H9 (cell line): Measurements from ENCODE around the gene HIC1. TPM values are rescaled to one million over a fixed set of nuclear protein-coding genes. Genes with fewer than 3 reads are reported as not detected.

Source experiments
- DNase-seq: peaks from one replicate; pipeline ENCODE4 v3.0.0-alpha.2; 2017
- H2AFZ ChIP-seq: one replicate; pipeline ENCODE4 v1.6.1; 2013; ENCODE audit warnings: mild to moderate bottlenecking, low read length, control low read depth, moderate library complexity
- H2AK5ac ChIP-seq: 2 replicates; pipeline ENCODE4 v1.6.1; 2013; ENCODE audit warnings: low read length, control low read depth, mixed read lengths; ENCODE audit not compliant: insufficient read length
- H2BK120ac ChIP-seq: one replicate; pipeline ENCODE4 v1.6.1; 2013; ENCODE audit warnings: low read depth, mild to moderate bottlenecking, low read length, control low read depth, inconsistent platforms; ENCODE audit not compliant: poor library complexity, severe bottlenecking
- H2BK12ac ChIP-seq: 2 replicates; pipeline ENCODE4 v1.6.1; 2013; ENCODE audit warnings: low read length, control low read depth, mixed read lengths, low read depth; ENCODE audit not compliant: insufficient read length
- H2BK15ac ChIP-seq: 2 replicates; pipeline ENCODE4 v1.6.1; 2013; ENCODE audit warnings: low read depth, low read length, control low read depth
- H2BK20ac ChIP-seq: one replicate; pipeline ENCODE4 v1.6.1; 2013; ENCODE audit warnings: low read depth, mild to moderate bottlenecking, low read length, control low read depth, inconsistent platforms; ENCODE audit not compliant: poor library complexity, severe bottlenecking
- H2BK5ac ChIP-seq: 2 replicates; pipeline ENCODE4 v1.6.1; 2013; ENCODE audit warnings: low read length, control low read depth, mixed read lengths; ENCODE audit not compliant: insufficient read length
- H3K14ac ChIP-seq: 2 replicates; pipeline ENCODE4 v1.6.1; 2013; ENCODE audit warnings: low read length, control low read depth; ENCODE audit not compliant: insufficient read depth
- H3K18ac ChIP-seq: 2 replicates; pipeline ENCODE4 v1.6.1; 2013; ENCODE audit warnings: low read depth, mild to moderate bottlenecking, mixed read lengths, low read length, control low read depth; ENCODE audit not compliant: insufficient read length
- H3K23ac ChIP-seq: 2 replicates; pipeline ENCODE4 v1.6.1; 2013; ENCODE audit warnings: low read length, control low read depth, mixed read lengths, low read depth; ENCODE audit not compliant: insufficient read length
- H3K23me2 ChIP-seq: 2 replicates; pipeline ENCODE4 v1.6.1; 2013; ENCODE audit warnings: low read depth, mild to moderate bottlenecking, mixed read lengths, low read length, control low read depth; ENCODE audit not compliant: insufficient read length, poor library complexity, severe bottlenecking
- H3K27ac ChIP-seq: 2 replicates; pipeline ENCODE4 v1.5.1; 2013; ENCODE audit warnings: low read length, control low read depth, mixed read lengths, low read depth; ENCODE audit not compliant: insufficient read length
- H3K27me3 ChIP-seq: 2 replicates; pipeline ENCODE4 v1.6.1; 2013; ENCODE audit warnings: low read length, control low read depth, inconsistent platforms; ENCODE audit not compliant: insufficient read depth
- H3K4ac ChIP-seq: 2 replicates; pipeline ENCODE4 v1.6.1; 2013; ENCODE audit warnings: low read depth, mild to moderate bottlenecking, control low read depth, inconsistent platforms, low read length, moderate library complexity
- H3K4me1 ChIP-seq: 2 replicates; pipeline ENCODE4 v1.6.1; 2013; ENCODE audit warnings: low read length, control low read depth, inconsistent platforms; ENCODE audit not compliant: insufficient read depth
- H3K4me2 ChIP-seq: 2 replicates; pipeline ENCODE4 v1.6.1; 2013; ENCODE audit warnings: low read length, control low read depth, mixed read lengths; ENCODE audit not compliant: insufficient read length, insufficient read depth
- H3K56ac ChIP-seq: 2 replicates; pipeline ENCODE4 v1.6.1; 2013; ENCODE audit warnings: low read depth, mild to moderate bottlenecking, mixed read lengths, low read length, control low read depth; ENCODE audit not compliant: insufficient read length
- H3K79me1 ChIP-seq: 2 replicates; pipeline ENCODE4 v1.6.1; 2013; ENCODE audit warnings: low read depth, mild to moderate bottlenecking, moderate library complexity, low read length, control low read depth, inconsistent platforms; ENCODE audit not compliant: insufficient read depth, poor library complexity, severe bottlenecking
- H3K79me2 ChIP-seq: 2 replicates; pipeline ENCODE4 v1.6.1; 2013; ENCODE audit warnings: low read length, control low read depth, inconsistent platforms; ENCODE audit not compliant: insufficient read depth
- H3K9ac ChIP-seq: 2 replicates; pipeline ENCODE4 v1.6.1; 2013; ENCODE audit warnings: low read length, control low read depth, mixed read lengths; ENCODE audit not compliant: insufficient read length; ENCODE audit errors: extremely low read depth
- H3K9me3 ChIP-seq: one replicate; pipeline ENCODE4 v1.6.1; 2013; ENCODE audit warnings: low read depth, low read length, inconsistent platforms; ENCODE audit not compliant: control insufficient read depth
- H3T11ph ChIP-seq: one replicate; pipeline ENCODE4 v1.6.1; 2013; ENCODE audit warnings: mild to moderate bottlenecking, low read length, control low read depth, inconsistent platforms
- H4K20me1 ChIP-seq: one replicate; pipeline ENCODE4 v1.6.1; 2013; ENCODE audit not compliant: control insufficient read depth, insufficient read length, insufficient read depth
- H4K5ac ChIP-seq: 2 replicates; pipeline ENCODE4 v1.6.1; 2013; ENCODE audit warnings: low read depth, mild to moderate bottlenecking, mixed read lengths, low read length, control low read depth; ENCODE audit not compliant: insufficient read length
- H4K8ac ChIP-seq: replicated peaks from 2 replicates; pipeline ENCODE4 v1.6.1; 2013; ENCODE audit warnings: low read length, control low read depth, mixed read lengths, low read depth; ENCODE audit not compliant: insufficient read length
- H4K91ac ChIP-seq: 2 replicates; pipeline ENCODE4 v1.6.1; 2013; ENCODE audit warnings: low read depth, mild to moderate bottlenecking, moderate library complexity, mixed read lengths, low read length, control low read depth; ENCODE audit not compliant: insufficient read length
- H3K27ac Mint-ChIP-seq, 3 experiments: 2 replicates in 2 of 3; 3 replicates in 1 of 3; pipeline ENCODE4 v1.8.0; 2020 to 2021; ENCODE audit warnings: mixed read lengths in 3 of 3, mild to moderate bottlenecking in 1 of 3, moderate library complexity in 1 of 3
- H3K27me3 Mint-ChIP-seq: 2 replicates; pipeline ENCODE4 v1.8.0; 2021; ENCODE audit warnings: low read depth, mild to moderate bottlenecking, moderate library complexity, mixed read lengths
- H3K36me3 Mint-ChIP-seq, 3 experiments: 2 replicates in 2 of 3; 3 replicates in 1 of 3; pipeline ENCODE4 v1.8.0; 2020 to 2021; ENCODE audit warnings: low read depth in 3 of 3, mixed read lengths in 3 of 3; ENCODE audit not compliant: insufficient read depth in 1 of 3
- H3K4me1 Mint-ChIP-seq, 2 experiments: 2 replicates each; pipeline ENCODE4 v1.8.0; 2020; ENCODE audit warnings: mixed read lengths in 2 of 2
- H3K4me3 Mint-ChIP-seq, 2 experiments: 2 replicates in 1 of 2; 3 replicates in 1 of 2; pipeline ENCODE4 v1.8.0; 2020 to 2021; ENCODE audit warnings: mild to moderate bottlenecking in 2 of 2, mixed read lengths in 2 of 2, moderate library complexity in 1 of 2
- H3K9me3 Mint-ChIP-seq, 2 experiments: 2 replicates in 1 of 2; 3 replicates in 1 of 2; pipeline ENCODE4 v1.8.0; 2020; ENCODE audit warnings: mild to moderate bottlenecking in 2 of 2, mixed read lengths in 2 of 2, moderate library complexity in 1 of 2
- WGBS: extraction: QIAGEN DNeasy Blood & Tissue Kit; methylation state at CpG from one replicate; pipeline ENCODE4 v1.1.7; 2013; ENCODE audit warnings: missing lambda C conversion rate, low lambda C conversion rate, mixed read lengths; ENCODE audit not compliant: insufficient read length; ENCODE audit errors: extremely low coverage; 5-methylcytosine and 5-hydroxymethylcytosine counted together
- total RNA-seq: library from RNA; stranded (reverse); gene quantifications from 2 replicates; pipeline ENCODE4 v1.2.1, GENCODE V29; 2021
- TF ChIP-seq, protein P1 (sequence below): fragments of 200-600 bp; sonication (generic); conservative IDR thresholded peaks from 3 replicates; pipeline ENCODE4 v1.8.0; 2021; ENCODE audit warnings: antibody characterized with exemption, mild to moderate bottlenecking

HIC1 gene
- total RNA-seq, 1 experiment from 2014 or later, result 1.8 TPM

DNA sequence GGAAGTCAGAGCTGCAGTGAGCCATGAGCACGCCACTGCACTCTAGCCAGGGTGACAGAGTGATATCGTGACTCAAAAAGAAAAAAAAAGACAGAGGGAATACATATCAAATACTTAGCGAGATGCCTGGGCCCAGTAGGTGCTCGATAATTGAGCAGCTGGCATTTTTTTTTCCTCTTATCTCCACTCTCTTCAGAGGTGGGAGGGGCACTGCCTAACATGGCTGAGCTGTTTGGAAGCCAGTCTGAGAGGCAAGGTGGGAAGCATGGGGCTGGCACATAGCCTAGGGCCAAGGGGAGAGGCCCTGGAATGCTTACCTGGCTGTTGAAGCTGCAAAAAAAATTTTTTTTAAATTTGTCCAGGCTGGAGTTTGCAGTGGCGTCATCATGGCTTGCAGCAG, 38.4 kb downstream of the HIC1 start:
- H2BK120ac ChIP-seq, result no peak overlapping the region
- H4K8ac ChIP-seq, result no peak overlapping the region
- no peak overlapping the region for H2AK5ac ChIP-seq
- no peak overlapping the region for H2BK20ac ChIP-seq
- H3K9ac ChIP-seq, result no peak overlapping the region
- H3T11ph ChIP-seq, result no peak overlapping the region
- no peak for DNase-seq
- H2BK15ac ChIP-seq, result no peak overlapping the region
- no peak overlapping the region for H3K4ac ChIP-seq
- peaks cover 6% of the 10 kb centered on the region; the same call in 1 of the 2 replicates for H3K4me1 ChIP-seq
- H4K5ac ChIP-seq, result no peak overlapping the region
- no peak overlapping the region for H3K56ac ChIP-seq
- no peak overlapping the region for H3K14ac ChIP-seq
- no peak overlapping the region for H2BK12ac ChIP-seq
- Mint-ChIP-seq H3K36me3 (peaks cover 0 to 2% (median 0%) of the 10 kb centered on the region in 3 experiments; a peak in 1 of 7 replicates), H3K27ac (peak overlapping the region in 2 of 3 experiments; percentile 50 to 83; a peak in 3 of 7 replicates), H3K27me3 (no peaks in the 10 kb centered on the region), H3K9me3 (no peaks in the 10 kb centered on the region; a peak in 1 of 5 replicates), H3K4me1 (peaks cover 33 to 40% of the 10 kb centered on the region in 2 experiments), H3K4me3 (no peak overlapping the region)
- H2AFZ ChIP-seq, result no peak overlapping the region
- H3K27ac ChIP-seq, result no peak overlapping the region
- no peaks in the 10 kb centered on the region for H3K79me2 ChIP-seq
- H3K4me2 ChIP-seq, result no peak overlapping the region
- H3K9me3 ChIP-seq, result no peaks in the 10 kb centered on the region
- no peak overlapping the region for H2BK5ac ChIP-seq
- no peaks in the 10 kb centered on the region for H4K20me1 ChIP-seq
- no peak overlapping the region for H3K23ac ChIP-seq
- H3K18ac ChIP-seq, result no peak overlapping the region
- WGBS, result no CpG with 5 or more reads among the region's 5 CpGs
- no peaks in the 10 kb centered on the region for H3K27me3 ChIP-seq
- H3K79me1 ChIP-seq, result no peaks in the 10 kb centered on the region
- no peak overlapping the region for H4K91ac ChIP-seq
- TF ChIP-seq, protein P1, sequence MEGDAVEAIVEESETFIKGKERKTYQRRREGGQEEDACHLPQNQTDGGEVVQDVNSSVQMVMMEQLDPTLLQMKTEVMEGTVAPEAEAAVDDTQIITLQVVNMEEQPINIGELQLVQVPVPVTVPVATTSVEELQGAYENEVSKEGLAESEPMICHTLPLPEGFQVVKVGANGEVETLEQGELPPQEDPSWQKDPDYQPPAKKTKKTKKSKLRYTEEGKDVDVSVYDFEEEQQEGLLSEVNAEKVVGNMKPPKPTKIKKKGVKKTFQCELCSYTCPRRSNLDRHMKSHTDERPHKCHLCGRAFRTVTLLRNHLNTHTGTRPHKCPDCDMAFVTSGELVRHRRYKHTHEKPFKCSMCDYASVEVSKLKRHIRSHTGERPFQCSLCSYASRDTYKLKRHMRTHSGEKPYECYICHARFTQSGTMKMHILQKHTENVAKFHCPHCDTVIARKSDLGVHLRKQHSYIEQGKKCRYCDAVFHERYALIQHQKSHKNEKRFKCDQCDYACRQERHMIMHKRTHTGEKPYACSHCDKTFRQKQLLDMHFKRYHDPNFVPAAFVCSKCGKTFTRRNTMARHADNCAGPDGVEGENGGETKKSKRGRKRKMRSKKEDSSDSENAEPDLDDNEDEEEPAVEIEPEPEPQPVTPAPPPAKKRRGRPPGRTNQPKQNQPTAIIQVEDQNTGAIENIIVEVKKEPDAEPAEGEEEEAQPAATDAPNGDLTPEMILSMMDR, result no peak
- no peaks in the 10 kb centered on the region for H3K23me2 ChIP-seq
